Fibroblast of skin of right biceps (primary cell): ENCODE results near the gene LRRC28.
A peak's percentile ranks its signal among the peaks of the same experiment; 100 is the strongest.

ENCODE experiments used
- DNase-seq: peaks from one replicate; pipeline ENCODE4 v3.0.0-alpha.2; 2013

Gene LRRC28

DNA sequence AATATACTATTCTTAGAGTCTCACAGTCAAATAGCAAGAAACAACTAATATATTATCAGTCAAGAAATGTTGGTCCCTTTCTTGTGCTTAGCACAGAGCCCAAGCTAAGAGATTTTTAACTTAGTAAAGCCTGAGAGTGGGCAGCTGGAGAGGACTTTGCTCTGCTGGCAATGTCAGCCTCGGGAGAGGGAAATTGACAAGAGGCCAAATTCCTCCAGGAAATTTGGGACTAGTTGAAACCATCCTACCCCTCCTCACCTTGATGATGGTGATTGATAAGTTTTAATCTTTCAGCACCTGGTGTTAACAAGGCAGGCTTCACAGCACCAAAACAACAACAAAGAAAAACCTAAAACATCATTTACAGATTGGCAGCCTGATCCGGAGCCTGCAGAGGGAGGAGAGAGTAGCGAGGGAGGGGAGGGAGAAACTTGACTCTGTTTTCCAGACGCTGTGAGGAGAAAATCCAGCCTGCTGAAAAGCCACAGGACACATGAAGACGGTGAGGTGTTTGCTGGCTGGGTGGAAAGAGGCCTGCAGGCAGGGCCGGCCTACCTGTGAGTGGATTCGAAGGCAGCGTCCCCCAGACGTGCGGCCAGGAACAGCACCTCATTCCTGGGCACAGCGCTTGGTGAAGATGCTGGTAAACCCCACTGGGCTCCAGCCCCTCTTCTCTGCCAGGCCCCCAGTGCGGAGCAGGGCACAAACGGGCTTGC lies 150.9 kb downstream of the LRRC28 start:
- no peak for DNase-seq

DNA sequence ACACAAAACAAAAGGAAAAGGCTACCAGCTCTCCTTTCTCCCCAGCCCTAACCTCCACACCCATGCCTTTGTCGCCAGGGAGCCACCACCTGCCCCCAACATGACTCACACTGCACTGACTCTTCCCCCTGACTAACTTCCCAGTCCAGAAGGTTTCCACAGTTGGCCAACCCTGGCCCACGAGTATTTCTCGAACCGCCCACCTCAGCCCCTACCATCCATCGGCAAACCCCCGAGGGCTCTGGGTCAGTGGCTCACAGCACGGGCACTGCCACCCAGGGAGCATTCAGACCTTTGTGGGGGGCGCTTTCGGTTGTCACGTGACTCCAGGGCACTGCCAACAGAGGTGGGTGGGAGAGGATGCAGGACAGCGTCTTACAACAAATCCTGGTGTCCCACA lies 152.3 kb downstream of the LRRC28 start:
- no peak for DNase-seq

DNA sequence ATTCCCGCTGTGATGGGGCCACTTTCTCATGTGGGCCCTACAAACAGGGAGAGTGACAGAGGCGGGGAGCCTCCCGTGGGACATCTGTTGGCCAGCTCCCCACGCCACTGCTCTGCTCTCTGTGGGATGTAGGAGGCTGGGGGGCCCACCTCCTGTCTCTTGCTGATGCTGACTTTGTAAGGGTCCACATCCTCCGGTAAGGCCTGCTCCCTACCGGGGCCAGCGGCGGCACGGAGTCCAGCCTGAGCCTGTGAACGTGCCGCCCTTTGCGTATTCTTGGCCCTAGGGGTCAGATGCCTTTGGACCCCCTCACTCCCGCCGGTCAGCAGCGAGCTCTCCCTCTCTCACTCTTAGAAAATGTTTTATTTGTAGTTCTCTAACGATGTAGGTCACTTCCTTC lies 153.2 kb downstream of the LRRC28 start:
- no peak for DNase-seq

DNA sequence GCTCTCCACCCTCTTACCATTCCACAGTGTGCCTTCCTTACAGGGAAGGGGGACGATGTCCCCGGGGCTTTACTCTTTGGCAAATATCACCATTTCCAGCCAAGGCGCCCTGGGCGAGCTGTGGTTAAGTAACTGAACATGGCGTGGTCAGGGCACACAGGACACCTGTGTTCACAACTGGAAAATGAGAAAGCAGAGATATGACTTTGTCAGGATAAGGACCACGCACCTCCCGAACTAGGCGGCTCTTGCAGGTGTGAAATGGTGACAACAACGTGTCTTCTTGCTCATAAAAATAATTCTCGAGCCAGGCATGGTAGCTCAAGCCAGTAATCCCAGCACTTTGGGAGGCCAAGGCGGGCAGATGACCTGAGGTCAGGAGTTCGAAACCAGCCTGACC lies 154.8 kb downstream of the LRRC28 start:
- no peak for DNase-seq

DNA sequence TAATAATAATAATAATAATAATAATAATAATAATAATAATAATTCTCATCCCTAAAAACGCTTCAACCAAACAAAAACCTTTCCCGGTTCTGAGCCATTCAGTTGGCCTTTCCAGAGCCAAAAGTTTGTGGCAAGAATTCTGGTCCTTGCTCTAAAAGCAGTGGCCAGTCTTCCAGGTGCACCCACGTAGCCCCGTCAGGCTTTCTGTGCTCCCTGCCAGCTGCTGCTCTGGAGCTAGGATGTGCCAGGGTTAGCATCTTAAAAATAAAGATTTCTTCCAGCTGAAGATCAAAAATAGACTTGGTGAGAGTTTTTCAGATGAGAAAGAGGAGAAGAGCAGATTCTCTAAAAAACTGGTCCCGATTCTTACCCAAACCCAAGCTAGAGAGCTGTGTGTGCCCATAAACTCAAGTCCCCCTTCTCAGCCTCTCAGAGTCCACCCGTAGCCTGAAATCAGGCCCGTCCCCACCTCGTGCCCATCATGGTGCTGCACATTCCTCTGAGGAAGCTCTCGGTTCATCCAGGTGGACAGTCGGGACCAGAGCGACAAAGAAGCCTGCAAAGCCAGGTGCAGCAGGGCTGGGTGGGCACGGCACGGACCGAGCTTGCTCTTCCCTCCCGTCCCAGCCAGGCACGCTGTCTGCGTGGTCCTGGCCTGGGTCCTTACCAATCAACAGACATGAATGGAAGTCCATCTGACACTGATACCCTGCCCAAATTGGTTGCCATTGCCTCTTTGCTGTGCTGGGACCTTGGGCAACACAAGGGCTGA lies 155.6 kb downstream of the LRRC28 start:
- no peak for DNase-seq

DNA sequence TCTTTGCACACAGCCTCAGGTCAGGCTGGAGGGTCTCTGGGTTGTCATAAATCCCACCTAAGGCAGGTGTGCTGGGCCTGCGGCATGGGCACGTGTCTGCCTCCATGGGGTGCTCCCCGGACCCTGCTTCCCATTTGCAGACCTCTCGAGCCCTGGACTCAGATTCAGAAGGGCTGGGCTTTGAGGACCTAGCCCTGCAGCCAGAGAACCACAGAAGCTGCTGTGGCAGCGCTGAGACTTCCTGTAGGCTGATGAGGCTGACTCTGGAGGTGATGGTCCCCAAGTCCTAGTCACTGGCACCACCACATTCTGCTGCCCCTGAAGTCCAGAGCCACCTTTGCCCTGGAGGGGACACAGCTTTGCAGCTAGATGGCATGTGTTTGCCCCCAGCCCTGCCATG lies 156.4 kb downstream of the LRRC28 start:
- DNase-seq = no peak

DNA sequence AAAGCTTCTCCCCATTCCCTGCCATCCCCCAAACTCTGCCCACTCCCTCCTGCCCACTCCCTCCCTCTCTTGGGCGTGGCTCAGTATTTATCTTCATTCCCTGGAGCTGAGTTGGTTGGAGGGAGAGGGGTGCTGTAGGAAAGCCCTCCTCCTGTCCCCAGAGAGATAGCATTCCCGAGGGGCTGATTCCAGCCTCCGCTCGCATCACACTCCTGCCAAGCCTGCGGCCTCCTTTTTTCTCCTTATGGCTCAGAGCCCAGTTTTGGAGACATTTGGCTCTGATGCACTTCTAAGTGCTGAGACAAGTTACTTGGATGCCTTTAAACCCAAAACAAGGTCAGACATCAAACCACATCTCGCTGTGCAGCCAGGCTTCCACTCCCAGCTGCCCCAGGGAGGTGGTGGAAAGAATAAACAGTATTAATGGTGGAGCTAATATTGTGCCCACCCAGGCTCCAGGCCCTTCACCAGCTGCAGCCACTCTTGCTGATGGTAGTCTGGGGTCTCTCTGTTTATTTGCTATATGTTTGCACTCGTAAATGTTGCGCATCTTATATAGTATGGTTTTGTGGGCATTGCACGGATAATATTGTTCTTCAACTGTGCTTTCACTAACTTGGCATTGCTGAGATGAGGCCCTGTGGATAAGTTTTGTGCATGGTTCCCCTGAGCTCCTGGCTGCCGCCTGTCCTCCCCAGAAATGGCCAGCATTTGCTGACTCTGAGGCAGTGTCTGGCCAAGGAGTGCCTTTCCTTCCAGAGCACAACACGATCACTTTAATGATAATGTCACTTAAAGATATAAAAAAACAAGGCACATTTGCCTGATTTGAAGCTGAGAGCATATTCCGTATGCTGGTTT lies 157.2 kb downstream of the LRRC28 start:
- DNase-seq = peak; percentile 92

DNA sequence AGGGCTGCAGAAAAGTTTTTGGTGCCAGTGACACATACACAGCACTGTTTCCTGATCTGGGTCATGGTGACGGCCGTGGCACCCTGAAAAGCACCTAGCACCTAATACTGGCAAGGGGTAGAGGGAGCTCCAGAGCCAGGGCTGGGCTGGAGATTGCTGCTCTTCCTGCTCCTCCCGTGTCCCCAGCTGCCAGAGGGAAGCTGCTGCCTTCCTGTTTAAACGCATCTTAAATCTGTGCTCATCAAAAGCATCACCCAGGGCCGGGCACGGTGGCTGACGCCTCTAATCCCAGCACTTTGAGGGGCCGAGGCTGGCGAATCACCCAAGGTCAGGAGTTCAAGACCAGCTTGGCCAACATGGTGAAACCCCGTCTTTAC lies 157.8 kb downstream of the LRRC28 start:
- DNase-seq = peak; percentile 68

DNA sequence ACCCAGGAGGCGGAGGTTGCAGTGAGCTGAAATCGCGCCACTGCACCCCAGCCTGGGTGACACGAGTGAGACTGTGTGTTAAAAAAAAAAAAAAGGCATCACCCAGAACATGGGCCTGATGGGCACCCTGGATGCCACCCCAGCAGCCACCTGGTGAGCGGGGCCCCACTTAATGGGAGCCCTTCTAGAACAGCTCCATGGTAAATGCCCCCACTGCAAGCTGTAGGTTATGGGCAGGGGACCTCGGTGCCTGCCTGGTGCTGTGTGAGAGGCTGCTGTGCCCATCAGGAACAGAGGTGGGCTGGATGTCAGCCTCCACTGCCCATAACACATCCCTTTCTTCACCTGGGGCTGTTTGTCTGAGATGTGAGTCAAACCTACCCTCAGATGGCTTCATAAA lies 158.3 kb downstream of the LRRC28 start:
- DNase-seq = no peak

DNA sequence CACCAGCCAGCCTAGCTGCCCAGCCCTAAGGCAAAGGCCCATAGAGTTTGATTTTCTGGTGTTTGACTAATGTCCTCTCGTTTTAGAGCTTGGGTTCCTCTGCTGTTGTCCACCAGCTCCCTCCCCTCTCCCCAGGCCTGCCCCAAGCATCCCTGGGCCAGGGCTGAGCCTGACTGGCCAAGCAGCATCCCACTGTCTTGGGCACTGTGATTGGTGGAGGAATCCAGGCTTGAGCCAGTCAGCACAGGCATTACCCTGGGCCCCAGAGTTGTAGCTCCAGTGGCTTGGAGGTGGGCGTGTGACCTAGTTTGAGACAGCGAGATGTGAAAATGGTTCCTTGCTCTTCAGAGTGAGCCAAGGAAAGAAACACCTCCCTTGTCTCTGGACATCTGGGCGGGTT lies 159.2 kb downstream of the LRRC28 start:
- no peak for DNase-seq

DNA sequence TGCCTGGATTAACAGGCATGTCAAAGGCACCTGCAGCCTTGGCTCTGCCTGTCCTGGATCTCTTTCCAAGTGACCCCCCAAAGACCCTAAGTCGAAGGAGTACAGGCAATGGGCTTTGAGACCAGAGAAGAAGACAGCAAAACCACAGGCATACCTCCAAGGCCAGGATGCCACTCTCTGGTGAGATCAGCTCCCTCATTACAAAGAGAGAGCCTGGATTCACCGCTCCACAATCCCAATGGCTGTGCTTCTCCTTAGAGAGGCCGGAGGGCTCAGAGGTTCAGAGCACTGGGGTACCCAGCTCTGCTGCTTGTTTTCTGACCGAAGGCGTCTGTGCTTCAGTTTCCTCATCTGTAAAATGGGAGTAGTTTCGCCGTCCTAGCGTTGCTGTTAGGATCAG lies 160.0 kb downstream of the LRRC28 start:
- no peak for DNase-seq

DNA sequence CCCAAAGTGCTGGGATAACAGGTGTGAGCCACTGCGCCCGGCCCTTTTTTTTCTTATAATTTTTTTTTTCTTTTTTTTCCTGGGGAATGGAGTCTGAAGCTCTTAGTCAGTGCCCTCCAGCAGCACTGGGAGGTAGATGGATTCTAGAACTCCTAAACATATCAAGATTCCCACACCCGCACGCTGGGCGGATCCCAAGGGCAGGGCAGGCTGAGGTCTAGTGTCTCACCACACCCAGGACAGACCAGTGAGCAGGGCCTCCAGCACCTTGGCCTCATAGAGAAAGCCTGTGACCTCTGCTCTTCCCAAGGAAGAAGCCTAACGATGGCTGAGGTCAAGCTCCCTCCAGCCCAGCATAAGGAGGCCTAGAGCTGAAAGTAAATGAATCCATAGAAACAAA lies 160.8 kb downstream of the LRRC28 start:
- DNase-seq = no peak

DNA sequence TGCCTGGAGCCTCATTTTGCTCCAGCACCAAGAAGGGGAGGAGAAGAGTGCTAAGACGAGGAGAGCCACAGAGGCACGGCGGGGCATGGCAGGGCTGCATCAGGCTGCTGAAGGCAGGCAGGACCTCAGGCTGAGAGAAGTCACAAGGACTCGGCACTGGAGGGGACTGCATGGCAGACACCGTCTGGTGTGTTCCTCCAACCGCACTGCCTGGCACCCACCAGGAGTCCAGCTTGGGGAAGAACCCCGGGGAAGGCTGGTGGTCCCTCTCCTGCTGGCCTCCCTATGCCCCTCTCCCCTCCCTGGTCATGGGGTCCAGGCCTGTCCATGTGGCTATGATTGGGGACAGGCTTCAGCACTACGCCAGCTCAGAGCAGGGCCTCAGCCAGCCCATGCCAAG lies 161.3 kb downstream of the LRRC28 start:
- DNase-seq = no peak

DNA sequence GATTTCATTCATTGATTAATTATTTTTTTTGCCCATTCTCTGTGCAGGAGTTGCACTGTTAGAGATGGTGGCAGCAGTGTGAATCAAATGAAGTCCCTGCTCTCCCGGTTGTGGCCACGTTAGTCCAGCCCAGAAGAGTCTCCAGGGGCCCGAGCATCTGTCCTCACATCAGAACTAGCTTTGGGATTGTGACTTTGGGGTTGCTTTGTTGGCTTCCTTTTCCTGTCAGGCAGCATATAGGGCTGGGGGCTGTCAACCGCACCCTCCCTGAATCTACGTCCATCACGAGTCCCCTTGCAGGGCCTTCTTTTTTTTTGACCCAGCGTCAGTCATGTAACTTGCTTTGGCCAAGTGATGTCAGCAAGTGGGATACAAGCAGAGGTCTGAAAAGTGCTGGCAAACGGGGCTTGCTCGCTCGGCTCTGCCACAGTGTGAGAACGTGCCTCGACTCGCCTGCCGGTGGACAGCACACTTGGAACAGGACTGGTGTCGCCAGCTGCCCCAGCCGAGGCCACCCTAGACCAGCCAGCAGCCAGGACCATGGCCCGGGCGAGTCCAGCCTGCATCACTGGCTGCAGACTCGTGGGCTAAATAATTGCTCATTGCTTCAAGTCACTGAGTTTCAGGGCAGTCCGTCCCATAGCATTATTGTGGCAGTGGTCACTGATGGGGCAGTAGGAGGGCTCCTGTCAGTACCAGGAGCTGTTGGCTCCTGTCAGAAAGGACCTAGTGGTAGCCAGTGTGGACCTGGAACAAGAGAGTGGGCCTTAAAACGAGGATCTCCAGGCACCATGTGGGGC lies 162.9 kb downstream of the LRRC28 start:
- DNase-seq = no peak

DNA sequence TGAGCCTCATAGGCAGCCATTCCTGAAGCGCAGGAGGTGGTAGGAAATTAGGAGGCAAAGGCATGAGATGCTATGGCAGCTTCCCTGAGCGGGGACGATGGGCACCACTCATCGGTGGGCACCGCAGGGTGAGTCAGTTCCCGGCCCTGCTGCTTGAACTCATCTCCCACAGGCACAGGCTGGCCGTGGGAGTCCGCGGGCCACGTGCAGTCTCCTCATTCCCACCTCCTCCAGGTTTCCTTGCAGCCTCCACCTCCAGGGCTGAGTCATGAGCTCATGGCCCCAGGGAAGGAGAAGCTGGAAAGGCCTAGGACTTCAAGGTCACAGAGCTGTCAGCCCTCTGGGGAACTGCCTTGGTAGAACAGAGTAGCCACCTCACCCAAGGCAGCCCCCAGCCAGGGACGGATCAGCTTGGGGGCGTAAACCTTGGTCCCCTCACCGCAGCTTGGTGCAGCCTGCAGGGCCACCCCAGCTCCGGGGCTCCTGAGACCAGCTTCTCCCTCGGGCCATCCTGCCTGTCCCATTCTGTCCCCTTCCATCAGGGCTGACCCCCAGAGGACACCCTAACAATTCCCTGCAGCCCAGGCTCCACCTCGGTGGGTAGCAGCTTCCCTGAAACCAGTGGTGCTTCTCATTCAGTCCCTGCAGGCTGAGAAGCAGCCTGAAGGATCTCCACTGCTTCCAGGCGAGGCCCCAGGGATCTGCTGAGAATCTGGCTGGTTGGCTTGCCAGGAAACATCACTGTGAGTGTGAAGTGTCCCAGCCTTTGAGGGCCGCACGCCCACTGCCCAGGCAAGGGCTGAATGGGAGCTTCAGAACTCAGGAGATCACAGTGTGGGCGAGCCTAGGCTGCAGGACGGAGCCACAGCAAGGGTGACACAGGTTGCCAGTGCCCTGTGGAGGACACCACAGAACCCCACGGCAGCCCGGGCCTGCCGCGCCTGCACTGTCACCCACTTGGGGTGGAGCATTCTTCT lies 163.8 kb downstream of the LRRC28 start:
- no peak for DNase-seq

DNA sequence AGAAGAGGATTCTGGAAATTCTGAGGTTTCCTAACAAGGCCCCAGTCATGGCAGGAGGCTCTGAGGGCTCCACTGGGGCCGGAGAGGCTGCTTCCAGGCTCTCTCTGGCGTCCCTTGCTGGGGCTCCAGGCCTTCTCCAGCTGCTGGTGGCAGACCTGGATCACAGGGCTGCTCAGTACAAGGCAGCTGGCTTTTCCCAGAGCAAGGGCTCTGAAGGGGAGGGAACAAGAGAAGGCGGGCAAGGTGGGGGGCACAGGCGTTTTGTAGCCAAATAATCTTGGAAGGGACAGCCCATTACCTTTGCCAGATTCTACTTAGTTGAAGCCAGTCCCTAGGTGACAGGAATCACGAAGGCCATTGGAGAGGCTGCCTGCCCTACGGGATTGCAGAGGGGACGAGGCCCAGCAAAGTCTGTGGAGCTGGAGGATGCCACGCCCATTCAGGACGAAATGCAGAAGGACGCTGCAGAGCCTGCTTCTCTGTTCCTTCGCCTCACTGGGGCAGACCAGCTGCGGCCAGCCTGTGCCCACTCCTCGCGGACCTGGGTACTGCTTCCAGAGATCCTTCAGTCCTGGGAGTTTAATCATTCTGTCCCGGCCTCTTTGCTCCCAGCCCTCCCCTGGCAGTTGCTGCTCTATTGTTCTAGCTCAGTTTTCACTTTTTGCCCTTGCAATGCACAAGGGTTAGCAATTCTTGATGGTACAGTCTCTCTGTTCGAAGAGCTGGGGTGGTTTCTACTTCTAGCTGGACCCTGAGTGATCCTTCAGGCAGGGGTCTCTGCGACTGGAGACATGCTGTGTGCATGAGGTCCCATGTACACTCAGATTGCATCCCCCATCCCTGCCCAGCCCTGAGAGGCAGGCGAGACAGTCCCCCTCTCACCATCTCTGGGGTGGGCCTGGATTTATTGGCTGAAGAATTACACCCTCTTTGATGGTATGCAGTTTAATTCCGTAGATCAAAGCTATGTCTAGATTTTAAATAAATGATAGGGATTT lies 165.2 kb downstream of the LRRC28 start:
- DNase-seq = no peak

DNA sequence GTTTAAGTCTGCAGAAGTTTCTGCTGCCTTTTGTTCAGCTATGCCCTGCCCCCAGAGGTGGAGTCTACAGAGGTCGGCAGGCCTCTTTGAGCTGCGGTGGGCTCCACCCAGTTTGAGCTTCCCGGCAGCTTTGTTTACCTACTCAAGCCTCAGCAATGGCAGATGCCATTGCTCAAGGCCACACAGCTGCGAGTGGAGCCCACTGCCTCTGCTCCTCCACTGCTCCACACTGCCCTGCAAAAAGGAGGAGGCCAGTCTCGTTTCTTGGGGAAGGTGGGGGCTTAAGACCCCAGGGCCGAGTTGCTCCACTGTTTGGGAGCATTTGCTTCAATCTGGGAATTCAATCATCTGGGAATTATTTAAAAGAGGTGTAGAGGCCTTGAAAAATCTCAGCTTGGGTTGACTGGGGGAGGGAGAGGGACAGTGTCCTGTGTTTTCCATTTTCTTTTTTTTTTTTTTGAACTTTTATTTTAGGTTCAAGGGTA lies 169.9 kb downstream of the LRRC28 start:
- DNase-seq = no peak

DNA sequence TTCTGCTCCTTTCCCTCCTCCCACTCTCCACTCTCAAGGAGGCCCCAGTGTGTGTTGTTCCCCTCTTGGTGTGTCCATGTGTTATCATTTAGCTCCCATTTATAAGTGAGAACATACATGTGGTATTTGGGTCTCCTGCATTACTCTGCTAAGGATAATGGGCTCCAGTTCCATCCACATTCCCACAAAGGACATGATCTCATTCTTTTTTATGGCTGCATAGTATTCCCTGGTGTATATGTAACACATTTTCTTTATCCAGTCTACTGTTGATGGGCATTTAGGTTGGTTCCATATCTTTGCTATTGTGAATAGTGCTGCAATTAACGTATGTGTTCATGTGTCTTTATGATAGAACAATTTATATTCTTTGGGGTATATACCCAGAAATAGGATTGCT lies 170.5 kb downstream of the LRRC28 start:
- no peak for DNase-seq

DNA sequence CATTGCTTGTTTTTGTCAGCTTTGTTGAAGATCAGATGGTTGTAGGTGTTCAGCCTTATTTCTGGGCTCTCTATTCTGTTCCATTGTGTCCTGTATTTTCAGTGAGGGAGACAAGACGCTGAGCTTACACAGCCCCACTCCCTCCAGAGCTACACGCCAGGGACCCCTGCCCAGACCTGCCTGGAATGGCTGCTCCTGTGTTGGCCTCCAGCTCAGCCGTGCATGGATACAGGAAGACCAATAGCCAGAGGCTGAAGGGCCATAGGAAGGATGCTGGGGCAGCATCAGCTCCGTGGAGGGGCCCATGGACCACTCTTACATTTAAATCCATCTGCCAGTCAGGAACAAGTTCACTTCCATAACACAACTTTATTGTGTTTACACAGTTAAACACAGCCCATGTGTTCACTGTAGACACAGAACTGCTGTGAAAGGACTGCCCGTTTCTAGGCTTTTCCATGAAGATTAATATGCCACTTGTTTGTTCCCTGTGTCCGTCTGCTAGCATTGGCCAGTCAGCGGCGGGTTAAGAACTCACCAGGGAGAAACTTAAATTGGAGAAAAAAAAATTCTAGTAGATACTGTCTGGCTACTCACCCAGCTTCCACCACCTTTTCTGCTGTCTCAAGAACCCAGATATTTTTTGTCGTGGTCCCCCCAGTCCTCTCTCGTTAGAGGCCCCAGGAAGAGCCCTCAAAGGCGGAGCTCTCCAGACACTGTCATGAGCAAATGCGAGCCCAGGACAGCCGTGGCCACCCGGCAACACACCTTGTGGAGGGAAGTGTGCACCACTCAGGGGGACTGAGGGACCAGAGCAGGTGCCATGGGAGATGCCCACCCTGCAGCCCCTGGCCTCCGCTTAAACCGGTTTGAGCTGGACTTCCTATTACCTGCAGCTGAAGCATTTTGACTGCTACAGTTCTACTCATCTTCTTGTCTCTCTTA lies 172.2 kb downstream of the LRRC28 start:
- DNase-seq = no peak
